Transverse colon (tissue), 4 donors: Measurements from ENCODE around the gene SLC44A4. TPM values are rescaled to one million over a fixed set of nuclear protein-coding genes. Genes with fewer than 3 reads are reported as not detected.
A peak's percentile ranks its signal among the peaks of the same experiment; 100 is the strongest.
"Not testable (repeated sequence)": the region's sequence is repeated elsewhere in the genome, so short reads cannot be mapped to it uniquely, and the experiment has no call there.

Experiments used
- DNase-seq: peaks from one replicate; pipeline ENCODE4 v3.0.0-alpha.2; 2019
- H3K27ac ChIP-seq, 4 donors: fragments of 200-600 bp; sonication (generic); 2 replicates each; pipeline ENCODE4 v1.5.1; 2016 to 2018; ENCODE audit warnings: inconsistent platforms in 4 of 4
- H3K27me3 ChIP-seq: fragments of 200-600 bp; sonication (generic); 2 replicates; pipeline ENCODE4 v1.5.1; 2017; ENCODE audit warnings: inconsistent platforms
- H3K36me3 ChIP-seq, 4 donors: fragments of 200-600 bp; sonication (generic); 2 replicates each; pipeline ENCODE4 v1.5.1; 2017 to 2019; ENCODE audit warnings: inconsistent platforms in 4 of 4
- H3K4me1 ChIP-seq, 4 donors: fragments of 200-600 bp; sonication (generic); 2 replicates each; pipeline ENCODE4 v1.5.1; 2017 to 2020; ENCODE audit warnings: inconsistent platforms in 4 of 4
- H3K4me3 ChIP-seq, 4 donors: fragments of 200-600 bp; sonication (generic); 1 replicate in 1 of 4; 2 replicates in 3 of 4; pipeline versions ENCODE4 v1.5.1 to v1.6.1; 2017 to 2019; ENCODE audit warnings: inconsistent platforms in 4 of 4
- H3K9me3 ChIP-seq, 2 donors: fragments of 200-600 bp; sonication (generic); 2 replicates each; pipeline ENCODE4 v1.5.1; 2017 to 2019; ENCODE audit warnings: inconsistent platforms in 2 of 2
- CTCF ChIP-seq, 5 experiments: fragments of 200-600 bp in 3 of 5; fragments of 450-650 bp in 2 of 5; sonication (generic) in 3 of 5; IDR thresholded peaks; 1 replicate in 2 of 5; 2 replicates in 3 of 5; pipeline ENCODE4 v1.5.1; 2016 to 2017; ENCODE audit warnings: antibody characterized with exemption in 5 of 5, inconsistent platforms in 3 of 5, mild to moderate bottlenecking in 2 of 5, moderate library complexity in 1 of 5
- EP300 ChIP-seq: sonication (generic); formaldehyde crosslinking; IDR thresholded peaks from one replicate; pipeline ENCODE4 v1.6.1; 2017; ENCODE audit warnings: antibody characterized with exemption, low read depth
- POLR2A ChIP-seq: fragments of 450-650 bp; IDR thresholded peaks from one replicate; pipeline ENCODE4 v1.6.1; 2016; ENCODE audit warnings: antibody characterized with exemption, mild to moderate bottlenecking, moderate library complexity
- POLR2AphosphoS5 ChIP-seq, 3 donors: sonication (generic); formaldehyde crosslinking; IDR thresholded peaks; one replicate each; pipeline ENCODE4 v1.6.1; 2016; ENCODE audit warnings: antibody characterized with exemption in 3 of 3
- WGBS, 2 donors: methylation state at CpG; one replicate each; pipeline ENCODE4 v1.1.5; 2018; ENCODE audit warnings: low coverage in 1 of 2; 5-methylcytosine and 5-hydroxymethylcytosine counted together
- in situ Hi-C, 4 donors: fragments of 200-750 bp; cut with MboI; loops; one replicate each; pipeline versions ENCODE4 v1.15.0 to v1.15.1; 2017; ENCODE audit warnings: low sequenced_read_pairs in 3 of 4, low pct_ligation_motif_present in 1 of 4, low pct_unique_long_range_greater_than_20kb in 1 of 4
- intact Hi-C: fragments of 100-400 bp; cut with DNase I; formaldehyde crosslinking; loops from one replicate; pipeline ENCODE4 v1.15.1; 2023; ENCODE audit warnings: low total_unique reads
- total RNA-seq, 4 donors: library from RNA; depleted of rRNA; stranded (reverse); fragments of >200 nt; gene quantifications; one replicate each; pipeline ENCODE4 v1.1.0, GENCODE V29; 2016

The SLC44A4 gene
- total RNA-seq, 4 donors from 2014 or later: 149 to 734 (median 395) TPM

DNA sequence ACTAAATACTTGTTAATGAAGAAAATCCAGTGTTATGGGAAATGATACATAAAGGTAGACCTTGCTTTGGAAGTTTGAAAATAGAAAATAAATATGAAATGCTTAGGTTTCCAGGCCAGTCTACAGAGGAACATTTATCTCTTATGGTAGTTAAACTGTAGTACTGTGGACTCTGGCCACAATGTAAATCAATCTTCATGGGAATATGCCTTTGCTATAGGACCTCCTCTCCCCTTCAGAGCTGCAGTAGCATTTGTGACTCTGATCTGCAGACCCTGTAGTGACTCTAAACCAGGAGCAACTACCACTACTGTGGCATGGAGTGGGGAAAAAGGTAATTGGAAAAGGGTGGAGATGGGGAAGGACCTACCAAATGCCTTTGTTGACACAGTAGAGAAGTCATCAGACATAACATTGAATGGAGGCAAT, 58.9 kb downstream of the SLC44A4 start:
- intact Hi-C loops (no loop called here), in situ Hi-C loops (loop anchor here in 1 of 4 donors (10.0 kb wide), 1 partner anchor 85 kb away; the partner anchor contains the start of gene CLIC1)
- Histone ChIP-seq H3K4me1 (peaks cover 15 to 72% (median 61%) of the 10 kb centered on the region in 4 donors), H3K9me3 (no peaks in the 10 kb centered on the region), H3K4me3 (no peak overlapping the region), H3K27ac (peak overlapping the region; percentile 95 to 98 (median 96)), H3K36me3 (no peaks in the 10 kb centered on the region), H3K27me3 (no peaks in the 10 kb centered on the region)
- TF ChIP-seq POLR2A (no peak), POLR2AphosphoS5 (IDR thresholded peaks at IDR 0.05) (peak in 2 of 3 donors; percentile 33 to 63)
- DNase-seq: peak; percentile 30

DNA sequence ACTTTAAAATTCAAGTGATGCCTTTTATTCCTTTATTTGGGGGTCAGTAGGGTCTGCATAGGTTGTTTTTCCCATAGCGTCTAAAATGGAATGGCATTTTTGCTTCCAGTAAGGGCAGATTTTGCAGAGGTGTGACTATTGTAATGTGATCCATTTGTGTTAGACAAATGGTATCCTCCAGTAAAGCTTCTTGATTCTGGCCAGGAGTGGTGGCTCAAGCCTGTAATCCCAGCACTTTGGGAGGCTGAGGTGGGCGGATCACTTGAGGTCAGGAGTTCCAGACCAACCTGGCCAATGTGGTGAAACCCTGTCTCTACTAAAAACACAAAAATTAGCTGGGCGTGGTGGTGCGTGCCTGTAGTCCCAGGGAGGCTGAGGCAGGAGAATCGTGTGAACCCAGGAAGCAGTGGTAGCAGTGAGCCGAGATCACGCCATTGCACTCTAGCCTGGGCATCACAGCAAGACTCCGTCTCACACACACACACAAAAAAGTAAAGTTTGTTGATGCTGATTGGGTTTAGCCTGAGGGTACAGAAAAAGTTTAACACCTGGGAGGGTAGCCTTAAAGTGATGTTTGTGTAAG, 60.8 kb downstream of the SLC44A4 start:
- TF ChIP-seq POLR2AphosphoS5 (IDR thresholded peaks at IDR 0.05): peak in 1 of 3 donors; percentile 66
- Histone ChIP-seq H3K27ac (peak overlapping the region; percentile 95 to 98 (median 96)), H3K4me1 (peaks cover 18 to 65% (median 64%) of the 10 kb centered on the region in 4 donors), H3K4me3 (peak overlapping the region; percentile 5 to 46 (median 30))
- in situ Hi-C loops, DNase-seq, H3K36me3 ChIP-seq, H3K9me3 ChIP-seq, H3K27me3 ChIP-seq, intact Hi-C loops: not testable (repeated sequence)
- whole genome bisulfite sequencing, 2 donors: 67 to 88% methylated on average over 1 to 8 of the region's 8 CpGs

DNA sequence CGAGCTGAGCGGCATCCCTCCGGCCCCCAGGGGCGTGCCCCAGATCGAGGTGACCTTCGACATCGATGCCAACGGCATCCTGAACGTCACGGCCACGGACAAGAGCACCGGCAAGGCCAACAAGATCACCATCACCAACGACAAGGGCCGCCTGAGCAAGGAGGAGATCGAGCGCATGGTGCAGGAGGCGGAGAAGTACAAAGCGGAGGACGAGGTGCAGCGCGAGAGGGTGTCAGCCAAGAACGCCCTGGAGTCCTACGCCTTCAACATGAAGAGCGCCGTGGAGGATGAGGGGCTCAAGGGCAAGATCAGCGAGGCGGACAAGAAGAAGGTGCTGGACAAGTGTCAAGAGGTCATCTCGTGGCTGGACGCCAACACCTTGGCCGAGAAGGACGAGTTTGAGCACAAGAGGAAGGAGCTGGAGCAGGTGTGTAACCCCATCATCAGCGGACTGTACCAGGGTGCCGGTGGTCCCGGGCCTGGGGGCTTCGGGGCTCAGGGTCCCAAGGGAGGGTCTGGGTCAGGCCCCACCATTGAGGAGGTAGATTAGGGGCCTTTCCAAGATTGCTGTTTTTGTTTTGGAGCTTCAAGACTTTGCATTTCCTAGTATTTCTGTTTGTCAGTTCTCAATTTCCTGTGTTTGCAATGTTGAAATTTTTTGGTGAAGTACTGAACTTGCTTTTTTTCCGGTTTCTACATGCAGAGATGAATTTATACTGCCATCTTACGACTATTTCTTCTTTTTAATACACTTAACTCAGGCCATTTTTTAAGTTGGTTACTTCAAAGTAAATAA, 61.5 kb downstream of the SLC44A4 start:
- peaks cover 15 to 62% (median 58%) of the 10 kb centered on the region in 4 donors for H3K4me1 ChIP-seq
- H3K27me3 ChIP-seq, H3K9me3 ChIP-seq, DNase-seq, intact Hi-C loops, H3K36me3 ChIP-seq, in situ Hi-C loops: not testable (repeated sequence)
- H3K27ac ChIP-seq: peak overlapping the region; percentile 95 to 98 (median 96)
- H3K4me3 ChIP-seq: peak overlapping the region in 3 of 4 donors; percentile 21 to 46 (median 40)
- 48 to 66% methylated on average over 2 to 19 of the region's 37 CpGs for WGBS, 2 donors

GRCh38 chr6:31815025-31815838, 63.6 kb downstream of the SLC44A4 start, which contains the start of the genes HSPA1A and HSPA1L:
Gene HSPA1A (plus strand): TSS chr6:31815543. CDS start chr6:31815757, 214 bp downstream.
Gene HSPA1L (minus strand): TSS chr6:31815283. CDS start chr6:31811972, 3,311 bp downstream.
- Histone ChIP-seq H3K36me3 (no peaks in the 10 kb centered on the region), H3K9me3 (no peaks in the 10 kb centered on the region), H3K27me3 (no peaks in the 10 kb centered on the region), H3K4me3 (peak within 1 kb of the TSS; percentile 34 to 65 (median 44)), H3K27ac (peak within 1 kb of the TSS; percentile 96 to 99 (median 98)), H3K4me1 (peaks cover 15 to 45% (median 40%) of the 10 kb centered on the region in 4 donors)
- intact Hi-C loops (no loop called here), in situ Hi-C loops (no loop called here)
- DNase-seq: peak; percentile 96
- 6% methylated on average over 44 of the region's 56 CpGs; no CpG with 5 or more reads in 1 of the 2 donors for WGBS, 2 donors
- TF ChIP-seq CTCF (IDR thresholded peaks at IDR 0.05) (no peak), POLR2AphosphoS5 (IDR thresholded peaks at IDR 0.05) (peak; percentile 100), POLR2A (peak; percentile 99), EP300 (no peak)

GRCh38 chr6:31814677-31815024, 64.1 kb downstream of the SLC44A4 start:
- H3K27me3 ChIP-seq: no peaks in the 10 kb centered on the region
- no peaks in the 10 kb centered on the region for H3K9me3 ChIP-seq
- peak overlapping the region; percentile 96 to 99 (median 98) for H3K27ac ChIP-seq
- peak overlapping the region; percentile 26 to 65 (median 38) for H3K4me3 ChIP-seq
- WGBS, 2 donors: 1% methylated on average over 13 of the region's 13 CpGs; no CpG with 5 or more reads in 1 of the 2 donors
- H3K36me3 ChIP-seq: no peaks in the 10 kb centered on the region
- in situ Hi-C loops: no loop called here
- TF ChIP-seq POLR2AphosphoS5 (IDR thresholded peaks at IDR 0.05) (peak; percentile 90 to 95 (median 93)), POLR2A (peak; percentile 62), CTCF (IDR thresholded peaks at IDR 0.05) (no peak), EP300 (no peak)
- peak; percentile 96 for DNase-seq
- intact Hi-C loops: no loop called here
- peaks cover 15 to 39% (median 35%) of the 10 kb centered on the region in 4 donors for H3K4me1 ChIP-seq
